Duodenal mucosa (tissue), 2 donors: ENCODE data around the gene DIAPH3.

ENCODE experiments used
- H3K27ac ChIP-seq: one replicate; pipeline ENCODE4 v1.7.0; 2013; ENCODE audit warnings: low read depth, low read length
- H3K27me3 ChIP-seq, 2 donors: one replicate each; pipeline ENCODE4 v1.7.0; 2013; ENCODE audit warnings: low read length in 2 of 2, control low read depth in 1 of 2; ENCODE audit not compliant: insufficient read depth in 2 of 2, control insufficient read depth in 1 of 2
- H3K36me3 ChIP-seq, 2 donors: one replicate each; pipeline ENCODE4 v1.7.0; 2013; ENCODE audit warnings: low read length in 2 of 2, control low read depth in 1 of 2; ENCODE audit not compliant: insufficient read depth in 2 of 2, control insufficient read depth in 1 of 2
- H3K4me1 ChIP-seq, 2 donors: one replicate each; pipeline ENCODE4 v1.7.0; 2013; ENCODE audit warnings: low read length in 2 of 2, control low read depth in 1 of 2; ENCODE audit not compliant: insufficient read depth in 2 of 2, control insufficient read depth in 1 of 2
- H3K4me3 ChIP-seq, 2 donors: one replicate each; pipeline ENCODE4 v1.7.0; 2013; ENCODE audit warnings: low read length in 2 of 2, low read depth in 1 of 2
- H3K9ac ChIP-seq, 2 donors: one replicate each; pipeline ENCODE4 v1.7.0; 2013; ENCODE audit warnings: low read length in 2 of 2, low read depth in 1 of 2
- H3K9me3 ChIP-seq, 2 donors: one replicate each; pipeline ENCODE4 v1.7.0; 2013; ENCODE audit warnings: low read length in 2 of 2, control low read depth in 1 of 2; ENCODE audit not compliant: control insufficient read depth in 1 of 2

Gene DIAPH3

GRCh38 chr13:59829690-59830089, 334.0 kb downstream of the DIAPH3 start:
- no peaks in the 10 kb centered on the region for H3K9me3 ChIP-seq

GRCh38 chr13:59823486-59823885, 340.2 kb downstream of the DIAPH3 start:
- no peaks in the 10 kb centered on the region for H3K4me1 ChIP-seq
- no peaks in the 10 kb centered on the region for H3K27me3 ChIP-seq
- no peaks in the 10 kb centered on the region for H3K36me3 ChIP-seq
- H3K9ac ChIP-seq = no peak overlapping the region
- no peak overlapping the region for H3K27ac ChIP-seq
- no peak overlapping the region for H3K4me3 ChIP-seq
- no peaks in the 10 kb centered on the region for H3K9me3 ChIP-seq

More at GRCh38 chr13:59829690-59830089, 334.0 kb downstream of the DIAPH3 start:
- H3K27ac ChIP-seq = no peak overlapping the region
- no peaks in the 10 kb centered on the region for H3K36me3 ChIP-seq
- H3K4me1 ChIP-seq = peaks cover 0 to under 1% of the 10 kb centered on the region in 2 donors
- H3K27me3 ChIP-seq = no peaks in the 10 kb centered on the region
- no peak overlapping the region for H3K4me3 ChIP-seq
- H3K9ac ChIP-seq = no peak overlapping the region

GRCh38 chr13:59809564-59809963, 354.2 kb downstream of the DIAPH3 start:
- H3K36me3 ChIP-seq = no peaks in the 10 kb centered on the region
- peaks cover 0 to 2% of the 10 kb centered on the region in 2 donors for H3K9me3 ChIP-seq
- H3K9ac ChIP-seq = no peak overlapping the region
- no peaks in the 10 kb centered on the region for H3K4me1 ChIP-seq
- H3K4me3 ChIP-seq = no peak overlapping the region
- H3K27ac ChIP-seq = no peak overlapping the region
- no peaks in the 10 kb centered on the region for H3K27me3 ChIP-seq

GRCh38 chr13:59806801-59807200, 356.9 kb downstream of the DIAPH3 start:
- no peak overlapping the region for H3K9ac ChIP-seq
- no peaks in the 10 kb centered on the region for H3K27me3 ChIP-seq
- no peaks in the 10 kb centered on the region for H3K9me3 ChIP-seq
- H3K36me3 ChIP-seq = no peaks in the 10 kb centered on the region
- H3K4me3 ChIP-seq = no peak overlapping the region
- H3K27ac ChIP-seq = no peak overlapping the region
- H3K4me1 ChIP-seq = no peaks in the 10 kb centered on the region

- H3K27me3 ChIP-seq = no peaks in the 10 kb centered on the region
- no peak overlapping the region for H3K9ac ChIP-seq
- H3K4me1 ChIP-seq = no peaks in the 10 kb centered on the region
- no peaks in the 10 kb centered on the region for H3K36me3 ChIP-seq
- H3K27ac ChIP-seq = no peak overlapping the region
- no peak overlapping the region for H3K4me3 ChIP-seq
- no peaks in the 10 kb centered on the region for H3K9me3 ChIP-seq
Observed at GRCh38 chr13:59801107-59801880, 362.4 kb downstream of the DIAPH3 start.

GRCh38 chr13:59793107-59793506, 370.6 kb downstream of the DIAPH3 start:
- Histone ChIP-seq H3K27ac (no peak overlapping the region), H3K27me3 (no peaks in the 10 kb centered on the region), H3K4me3 (no peak overlapping the region), H3K36me3 (no peaks in the 10 kb centered on the region), H3K4me1 (no peaks in the 10 kb centered on the region), H3K9ac (no peak overlapping the region), H3K9me3 (no peaks in the 10 kb centered on the region)

GRCh38 chr13:59790626-59791025, 373.1 kb downstream of the DIAPH3 start:
- no peak overlapping the region for H3K9ac ChIP-seq
- H3K27ac ChIP-seq = no peak overlapping the region
- no peaks in the 10 kb centered on the region for H3K4me1 ChIP-seq
- H3K9me3 ChIP-seq = no peaks in the 10 kb centered on the region
- H3K36me3 ChIP-seq = no peaks in the 10 kb centered on the region
- no peaks in the 10 kb centered on the region for H3K27me3 ChIP-seq
- no peak overlapping the region for H3K4me3 ChIP-seq

GRCh38 chr13:59789558-59789957, 374.2 kb downstream of the DIAPH3 start:
- no peak overlapping the region for H3K9ac ChIP-seq

GRCh38 chr13:59787679-59788078, 376.0 kb downstream of the DIAPH3 start:
- Histone ChIP-seq H3K27me3 (no peaks in the 10 kb centered on the region), H3K27ac (no peak overlapping the region), H3K4me3 (no peak overlapping the region), H3K4me1 (no peaks in the 10 kb centered on the region), H3K9me3 (no peaks in the 10 kb centered on the region), H3K9ac (no peak overlapping the region), H3K36me3 (no peaks in the 10 kb centered on the region)

More at GRCh38 chr13:59789558-59789957, 374.2 kb downstream of the DIAPH3 start:
- Histone ChIP-seq H3K9me3 (no peaks in the 10 kb centered on the region), H3K36me3 (no peaks in the 10 kb centered on the region), H3K4me3 (no peak overlapping the region), H3K4me1 (no peaks in the 10 kb centered on the region), H3K27ac (no peak overlapping the region), H3K27me3 (no peaks in the 10 kb centered on the region)

GRCh38 chr13:59782696-59783095, 381.0 kb downstream of the DIAPH3 start:
- Histone ChIP-seq H3K9ac (no peak overlapping the region), H3K27ac (no peak overlapping the region), H3K36me3 (no peaks in the 10 kb centered on the region), H3K4me1 (no peaks in the 10 kb centered on the region), H3K27me3 (no peaks in the 10 kb centered on the region), H3K9me3 (no peaks in the 10 kb centered on the region), H3K4me3 (no peak overlapping the region)
